GM21723 (cell line): ENCODE results near the gene RETSAT.

ENCODE experiments used
- ATAC-seq: cut with Tn5 transposase; IDR thresholded peaks from one replicate; pipeline ENCODE4 v1.9.1; 2021; ENCODE audit warnings: mild to moderate bottlenecking, moderate library complexity; ENCODE audit not compliant: unreplicated experiment

RETSAT gene

DNA sequence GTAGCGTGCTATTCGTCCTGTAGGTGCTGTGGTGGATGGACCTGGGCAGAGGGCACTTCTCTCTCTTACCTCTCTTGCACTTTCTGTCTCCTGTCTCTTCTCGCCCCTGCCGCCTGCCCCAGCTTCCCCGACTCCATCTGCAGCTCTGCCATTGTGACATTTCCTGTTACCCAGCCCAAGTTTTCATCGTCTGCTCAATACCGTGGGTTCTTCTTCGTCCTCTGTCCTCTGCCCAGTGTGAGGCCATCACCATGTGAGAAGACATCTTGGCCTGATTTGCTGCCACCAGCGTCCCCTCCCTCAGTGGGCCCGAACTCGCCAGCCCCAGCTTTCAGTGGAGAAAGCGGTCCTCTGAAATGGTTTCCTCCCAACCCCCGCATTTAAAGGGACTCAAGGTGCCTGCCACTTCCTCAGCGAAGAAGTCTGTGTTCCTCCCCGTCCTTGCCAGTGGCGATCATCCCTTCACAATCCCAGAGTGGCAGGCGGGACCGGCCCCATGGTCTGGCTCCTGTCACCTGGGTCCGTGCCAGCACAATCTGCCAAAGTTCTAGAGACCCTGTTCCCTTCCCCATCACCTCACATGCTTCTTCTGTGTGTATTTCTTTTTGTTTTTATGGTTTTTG is 44.5 kb downstream of the RETSAT start:
- no peak for ATAC-seq

DNA sequence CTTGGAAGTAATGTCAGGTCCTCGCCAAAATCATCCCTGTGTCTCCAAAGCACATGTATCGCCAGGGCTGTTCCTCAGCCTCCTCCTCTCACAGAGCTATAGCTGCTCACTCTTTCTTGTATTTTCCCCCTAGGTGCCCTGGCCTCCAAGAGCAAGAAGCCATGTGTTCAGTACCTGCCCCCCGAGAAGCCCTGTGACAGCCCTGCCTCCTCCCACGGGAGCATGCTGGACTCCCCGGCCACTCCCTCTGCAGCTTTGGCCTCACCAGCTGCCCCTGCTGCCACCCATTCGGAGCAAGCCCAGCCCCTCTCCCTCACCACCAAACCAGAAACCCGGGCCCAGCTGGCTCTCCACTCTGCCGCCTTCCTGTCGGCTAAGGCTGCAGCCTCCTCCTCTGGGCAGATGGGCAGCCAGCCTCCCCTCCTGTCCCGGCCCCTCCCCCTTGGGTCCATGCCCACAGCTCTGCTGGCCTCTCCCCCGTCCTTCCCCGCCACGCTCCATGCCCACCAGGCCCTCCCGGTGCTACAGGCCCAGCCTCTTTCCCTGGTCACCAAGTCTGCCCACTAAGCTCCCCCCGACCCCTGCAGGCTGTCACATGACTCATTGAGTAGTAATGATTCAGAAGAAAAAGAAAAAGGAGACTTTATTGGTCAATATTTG is 45.3 kb downstream of the RETSAT start:
- ATAC-seq, result no peak

DNA sequence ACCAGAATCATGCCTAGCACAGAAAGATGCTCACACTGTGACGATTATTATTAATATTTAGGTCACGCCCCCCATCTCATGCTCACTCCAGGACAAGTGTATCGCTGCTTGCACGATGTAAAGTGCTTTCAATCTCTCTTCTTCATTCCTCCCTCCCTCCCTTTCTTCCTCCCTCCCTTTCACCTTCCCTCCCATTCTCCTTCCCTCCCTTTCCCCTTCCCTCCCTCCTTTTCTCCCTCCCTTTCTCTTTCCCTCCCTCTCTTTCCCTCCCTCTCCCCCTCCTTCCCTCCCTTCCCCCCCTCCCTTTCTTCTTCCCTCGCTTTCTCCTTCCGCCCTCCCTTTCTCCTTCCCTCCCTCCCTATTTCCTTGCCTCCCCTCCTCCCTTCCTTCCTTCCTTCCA is 46.1 kb downstream of the RETSAT start:
- ATAC-seq, result no peak

DNA sequence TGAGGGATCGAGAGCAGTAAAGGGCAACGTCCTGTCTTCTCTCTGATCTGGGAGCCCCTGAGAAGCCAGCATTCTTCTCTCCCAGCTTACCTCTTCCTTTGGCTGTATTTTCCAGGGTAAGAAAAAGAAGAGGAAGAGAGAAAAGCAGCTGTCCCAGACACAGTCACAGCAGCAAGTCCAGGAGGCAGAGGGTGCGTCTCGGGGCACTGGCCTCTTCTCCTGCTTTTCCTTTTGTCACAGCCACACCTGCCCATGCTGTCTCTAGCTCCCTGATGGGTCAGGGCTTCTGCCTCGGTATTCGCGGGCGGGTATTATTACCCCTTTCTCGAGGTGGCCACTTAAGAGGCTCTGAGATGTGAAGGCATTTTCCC is 46.8 kb downstream of the RETSAT start:
- no peak for ATAC-seq

DNA sequence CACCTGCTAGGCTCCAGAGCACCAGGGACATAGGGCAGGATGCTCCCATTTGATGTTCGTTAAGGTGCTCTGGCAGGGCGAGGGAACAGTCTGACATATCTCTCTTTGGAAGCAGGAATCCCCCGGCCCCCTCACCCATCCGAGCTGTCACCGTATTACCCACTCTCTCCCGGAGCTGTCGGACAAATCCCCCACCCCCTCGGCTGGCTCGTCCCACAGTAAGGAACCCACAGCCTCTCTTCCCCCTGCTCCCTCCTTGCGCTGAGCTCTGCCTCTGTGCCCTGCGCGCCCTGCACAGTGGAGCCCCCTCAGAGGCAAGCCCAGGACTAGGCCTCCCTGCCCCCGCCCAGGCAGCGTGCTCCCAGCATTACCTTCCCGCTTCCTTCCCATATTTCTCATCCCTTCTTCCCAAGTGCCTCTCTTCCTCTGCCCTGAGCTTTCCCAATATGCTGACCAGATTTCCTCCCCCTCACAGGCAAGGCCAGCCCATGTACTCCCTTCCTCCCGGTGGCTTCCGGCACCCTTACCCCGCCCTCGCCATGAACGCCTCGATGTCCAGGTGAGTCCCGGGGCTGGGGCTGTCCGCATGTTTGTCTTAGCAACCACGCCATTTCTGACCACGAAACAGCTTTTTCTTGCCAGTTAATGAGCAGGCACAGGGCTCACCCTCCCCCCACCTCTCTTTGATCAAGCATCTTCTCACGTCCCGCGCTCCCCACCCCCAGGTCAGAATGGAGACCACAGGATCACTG is 50.4 kb downstream of the RETSAT start:
- no peak for ATAC-seq

DNA sequence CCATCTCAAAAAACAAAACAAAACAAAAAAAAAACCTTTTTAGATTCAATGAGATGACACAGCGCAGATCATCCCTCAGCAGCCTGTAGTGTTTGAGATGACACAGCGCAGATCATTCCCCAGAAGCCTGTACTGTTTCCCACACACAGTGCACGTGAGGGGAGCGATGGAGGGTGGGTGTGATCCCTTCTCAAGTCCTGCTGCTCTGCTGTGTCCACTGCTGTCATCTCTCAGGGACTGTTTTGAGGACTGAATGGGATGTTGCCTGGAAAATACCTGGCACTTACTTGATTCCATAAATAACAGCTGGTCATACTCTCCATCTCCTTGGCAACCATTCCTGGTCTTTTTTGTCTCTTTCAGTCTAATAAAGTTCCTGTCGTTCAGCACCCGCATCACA is 52.2 kb downstream of the RETSAT start:
- no peak for ATAC-seq
